NCI-H748 treated with DMSO at 0.1 percent for 48 hours (cell line): Measurements from ENCODE around the gene HTR3B.

Source experiments
- DNase-seq: peaks from one replicate; lab custom pipeline; 2025; lab: John Stamatoyannopoulos, UW

HTR3B gene

DNA sequence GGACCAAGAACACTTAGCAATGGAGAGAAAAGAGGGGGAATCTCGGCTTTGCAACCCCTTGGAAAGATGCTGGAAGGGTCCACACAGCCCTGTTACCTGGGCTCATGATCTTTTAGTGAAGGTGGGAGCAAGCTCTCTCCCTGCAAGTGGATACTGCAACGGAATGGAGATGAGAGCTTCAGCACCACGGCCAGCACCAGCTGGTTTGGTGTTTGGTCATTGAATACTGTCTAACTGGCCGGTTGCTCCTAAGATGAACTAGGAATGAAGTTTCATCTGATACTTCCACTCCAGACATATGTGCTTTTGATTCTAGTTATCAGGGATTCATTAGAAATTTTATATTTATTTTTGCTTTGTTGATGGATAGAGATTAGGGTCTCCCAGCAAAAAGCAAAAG, 86.6 kb downstream of the HTR3B start:
- no peak for DNase-seq

DNA sequence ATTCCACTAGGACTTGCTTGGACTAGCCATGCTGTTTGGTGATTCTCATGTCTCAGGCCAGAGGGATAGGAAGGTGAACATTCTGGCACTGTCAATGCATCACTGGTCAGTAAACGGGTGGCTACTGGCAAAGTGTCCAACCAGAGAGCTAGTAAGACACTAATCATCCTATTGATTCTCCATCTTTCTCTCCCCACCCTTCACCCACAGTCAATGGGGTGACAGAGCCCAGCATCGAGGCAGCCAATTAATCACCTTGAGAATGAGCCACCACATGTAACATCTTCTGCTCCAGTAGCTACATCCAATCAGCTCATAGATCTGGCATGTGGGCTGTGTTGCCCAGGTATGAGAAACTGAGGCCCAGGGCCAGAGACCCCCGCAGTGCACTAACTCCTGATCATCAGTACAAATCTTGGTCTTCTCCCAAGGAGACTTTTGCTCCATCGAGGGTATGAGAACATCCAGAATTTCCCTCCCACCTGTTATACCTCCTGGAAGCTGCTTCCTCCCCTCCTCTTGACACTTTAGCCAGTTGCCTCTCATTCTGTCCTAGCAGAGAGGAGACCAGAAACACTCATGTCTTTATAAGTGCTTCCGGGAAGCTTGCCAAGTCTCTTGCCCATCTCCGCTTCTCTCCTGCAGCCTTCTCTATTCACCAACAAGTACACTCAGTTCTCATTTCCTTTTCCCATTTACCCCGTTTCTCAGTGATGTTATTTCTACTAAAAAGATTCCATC, 87.3 kb downstream of the HTR3B start:
- peak; percentile 71 for DNase-seq

DNA sequence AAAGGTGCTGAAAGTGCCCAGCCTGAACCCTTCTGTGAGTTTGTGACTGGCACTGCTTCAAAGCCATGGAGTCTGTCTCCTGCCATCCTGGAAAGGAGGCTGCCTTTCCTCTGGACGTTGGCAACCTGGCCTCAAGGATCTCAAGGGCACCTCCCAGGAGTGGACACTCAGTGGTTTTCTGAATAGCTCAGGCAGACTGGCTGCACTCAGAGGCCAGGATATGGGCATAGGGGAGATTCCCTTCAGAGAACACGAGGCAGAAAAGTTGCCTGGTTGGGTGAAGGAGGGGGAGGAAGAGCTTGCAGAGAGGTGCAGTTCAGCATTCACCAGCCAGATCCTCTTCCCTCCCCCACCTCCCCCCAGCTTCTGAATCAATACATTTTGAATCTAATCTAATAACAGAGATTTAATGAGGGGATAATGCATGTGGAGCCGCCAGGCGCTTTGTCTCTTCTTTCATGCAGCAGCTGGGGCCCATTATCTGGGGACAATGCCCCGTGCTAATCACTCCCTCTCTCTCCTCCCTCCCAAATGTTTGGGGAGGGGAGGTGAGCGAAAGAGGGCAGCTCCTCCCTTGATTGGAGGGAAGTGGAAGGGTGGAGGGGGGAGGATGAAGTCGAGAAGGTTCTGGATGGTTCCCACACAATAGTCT, 88.0 kb downstream of the HTR3B start:
- DNase-seq = peak; percentile 78

DNA sequence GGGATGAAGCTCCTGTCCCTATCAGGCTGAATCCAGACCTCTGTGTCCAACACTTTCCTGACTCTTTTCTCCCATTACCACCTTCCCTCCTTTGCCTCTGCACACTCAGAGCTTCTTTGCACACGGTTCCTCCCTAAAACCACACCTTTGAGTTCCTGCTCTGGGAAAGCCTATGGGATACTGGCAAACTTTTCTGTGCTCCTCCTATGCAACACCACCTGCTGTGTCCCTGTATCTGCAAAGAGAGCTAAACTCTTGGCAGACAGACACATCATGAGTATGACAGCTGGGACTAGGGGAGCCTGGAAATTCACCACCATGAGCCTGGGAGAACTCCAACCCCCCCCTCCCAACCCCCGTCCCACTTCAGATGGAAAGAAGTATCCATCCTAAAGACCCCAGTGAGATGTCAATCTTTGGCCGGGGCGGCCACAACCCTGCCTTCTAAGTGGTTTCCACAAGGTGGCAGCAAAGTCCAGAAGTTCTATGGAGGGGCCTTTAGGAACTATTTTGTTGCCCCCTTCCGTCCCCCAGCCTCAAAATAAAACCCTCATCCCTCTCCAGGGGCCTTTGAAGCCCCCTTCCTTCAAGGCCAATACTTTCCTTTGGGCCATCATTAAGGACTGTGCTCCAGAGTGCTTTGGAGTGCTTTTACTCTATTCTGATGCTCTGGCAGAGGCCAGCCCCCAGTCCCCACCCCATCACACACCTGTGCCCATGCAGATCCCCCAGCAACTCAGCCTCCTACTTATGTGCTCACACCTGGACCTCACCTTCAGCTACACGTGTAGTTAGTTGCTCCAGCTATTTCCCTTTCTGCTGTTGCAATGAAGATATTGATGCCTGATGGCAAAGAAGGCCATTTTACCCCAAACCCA, 89.7 kb downstream of the HTR3B start:
- peak; percentile 4 for DNase-seq
